Measurements from ENCODE around the gene PAK4. TPM values are rescaled to one million over a fixed set of nuclear protein-coding genes. Genes with fewer than 3 reads are reported as not detected.

The PAK4 gene
- total and polyA plus RNA-seq, 2 experiments from 2014 or later, result 20.3 to 39.6 TPM

GRCh38 chr19:39196860-39197562 is 71.4 kb downstream of the PAK4 start, which contains the start of gene NCCRP1:
NCCRP1 (plus strand) TSS chr19:39196964; CDS start chr19:39196983, 19 bp downstream.
- no peak within 1 kb of the TSS for H2AFZ ChIP-seq
- no peaks in the 10 kb centered on the region for H3K36me3 ChIP-seq (replicated peaks; ENCODE audit: insufficient read depth, low read depth)
- WGBS (ENCODE audit: low lambda C conversion rate, missing lambda C conversion rate), result 9% methylated on average over 14 of the region's 51 CpGs
- no peaks in the 10 kb centered on the region for H3K79me2 ChIP-seq
- H3K4me1 ChIP-seq (ENCODE audit: insufficient read depth), result peaks cover 10% of the 10 kb centered on the region
- H3K9me2 ChIP-seq (replicated peaks; ENCODE audit: insufficient read depth), result no peaks in the 10 kb centered on the region
- no peaks in the 10 kb centered on the region for H4K20me1 ChIP-seq (ENCODE audit: insufficient read depth, poor library complexity, severe bottlenecking)
- H3K4me2 ChIP-seq, result peak within 1 kb of the TSS; percentile 80
- H3K4me3 ChIP-seq, result no peak within 1 kb of the TSS
- H3K27ac ChIP-seq, result no peak within 1 kb of the TSS
- TF ChIP-seq EZH2phosphoT487 (IDR thresholded peaks at IDR 0.05; ENCODE audit: low read depth, severe bottlenecking, unreplicated experiment), result no peak
- TF ChIP-seq CTCF (IDR thresholded peaks at IDR 0.05; ENCODE audit: poor library complexity), result no peak
- TF ChIP-seq EZH2 (IDR thresholded peaks at IDR 0.05; ENCODE audit: borderline replicate concordance), result peak; percentile 46
- peaks cover 27% of the 10 kb centered on the region for H3K27me3 ChIP-seq
- H3K9me3 ChIP-seq (ENCODE audit: low read depth), result no peaks in the 10 kb centered on the region
- no peak for DNase-seq (ENCODE audit: low spot score)

- TF ChIP-seq EZH2 (IDR thresholded peaks at IDR 0.05; ENCODE audit: borderline replicate concordance), result no peak
- TF ChIP-seq EZH2phosphoT487 (IDR thresholded peaks at IDR 0.05; ENCODE audit: low read depth, severe bottlenecking, unreplicated experiment), result no peak
- TF ChIP-seq CTCF (IDR thresholded peaks at IDR 0.05; ENCODE audit: poor library complexity), result no peak
- no peak overlapping the region for H2AFZ ChIP-seq
- H3K27me3 ChIP-seq, result peaks cover 27% of the 10 kb centered on the region
- no peaks in the 10 kb centered on the region for H3K36me3 ChIP-seq (replicated peaks; ENCODE audit: insufficient read depth, low read depth)
- no peaks in the 10 kb centered on the region for H3K79me2 ChIP-seq
- no peak overlapping the region for H3K4me2 ChIP-seq
- no peak overlapping the region for H3K4me3 ChIP-seq
- no peak overlapping the region for H3K27ac ChIP-seq
- H4K20me1 ChIP-seq (ENCODE audit: insufficient read depth, poor library complexity, severe bottlenecking), result no peaks in the 10 kb centered on the region
- H3K9me3 ChIP-seq (ENCODE audit: low read depth), result no peaks in the 10 kb centered on the region
- no peak for DNase-seq (ENCODE audit: low spot score)
- no peaks in the 10 kb centered on the region for H3K9me2 ChIP-seq (replicated peaks; ENCODE audit: insufficient read depth)
- peaks cover 10% of the 10 kb centered on the region for H3K4me1 ChIP-seq (ENCODE audit: insufficient read depth)
- 67% methylated on average over 5 of the region's 5 CpGs for WGBS (ENCODE audit: low lambda C conversion rate, missing lambda C conversion rate)
These were observed 72.2 kb downstream of the PAK4 start for GRCh38 chr19:39197808-39198207.

- H3K27me3 ChIP-seq, result peaks cover 27% of the 10 kb centered on the region
- no peak overlapping the region for H3K4me3 ChIP-seq
- no peaks in the 10 kb centered on the region for H3K36me3 ChIP-seq (replicated peaks; ENCODE audit: insufficient read depth, low read depth)
- TF ChIP-seq EZH2 (IDR thresholded peaks at IDR 0.05; ENCODE audit: borderline replicate concordance), result no peak
- TF ChIP-seq EZH2phosphoT487 (IDR thresholded peaks at IDR 0.05; ENCODE audit: low read depth, severe bottlenecking, unreplicated experiment), result no peak
- no peak for TF ChIP-seq CTCF (IDR thresholded peaks at IDR 0.05; ENCODE audit: poor library complexity)
- H3K4me2 ChIP-seq, result no peak overlapping the region
- H3K79me2 ChIP-seq, result no peaks in the 10 kb centered on the region
- no peaks in the 10 kb centered on the region for H3K9me2 ChIP-seq (replicated peaks; ENCODE audit: insufficient read depth)
- no peaks in the 10 kb centered on the region for H3K9me3 ChIP-seq (ENCODE audit: low read depth)
- DNase-seq (ENCODE audit: low spot score), result no peak
- 61% methylated on average over 11 of the region's 11 CpGs for whole genome bisulfite sequencing (ENCODE audit: low lambda C conversion rate, missing lambda C conversion rate)
- H2AFZ ChIP-seq, result no peak overlapping the region
- H4K20me1 ChIP-seq (ENCODE audit: insufficient read depth, poor library complexity, severe bottlenecking), result no peaks in the 10 kb centered on the region
- no peak overlapping the region for H3K27ac ChIP-seq
- H3K4me1 ChIP-seq (ENCODE audit: insufficient read depth), result peaks cover 10% of the 10 kb centered on the region
These were observed 73.4 kb downstream of the PAK4 start for GRCh38 chr19:39199025-39199424.
